Adrenal gland (tissue), 5 donors: ENCODE data around the gene LARP1B.

Source experiments
- POLR2A ChIP-seq, 2 donors: fragments of 450-650 bp; IDR thresholded peaks; one replicate each; pipeline ENCODE4 v1.6.1; 2017; ENCODE audit warnings: antibody characterized with exemption in 2 of 2, mild to moderate bottlenecking in 2 of 2, moderate library complexity in 1 of 2
- TF ChIP-seq, protein P1 (sequence below), 6 experiments: fragments of 450-650 bp in 4 of 6; fragments of 200-600 bp in 2 of 6; sonication (generic) in 1 of 6; IDR thresholded peaks; 1 replicate in 5 of 6; 2 replicates in 1 of 6; pipeline versions ENCODE4 v1.5.1 to v1.8.0; 2016 to 2021; ENCODE audit warnings: antibody characterized with exemption in 6 of 6, mild to moderate bottlenecking in 2 of 6, moderate library complexity in 1 of 6
- donor health status: DM: no; HTN: no; CAD: no.

DNA sequence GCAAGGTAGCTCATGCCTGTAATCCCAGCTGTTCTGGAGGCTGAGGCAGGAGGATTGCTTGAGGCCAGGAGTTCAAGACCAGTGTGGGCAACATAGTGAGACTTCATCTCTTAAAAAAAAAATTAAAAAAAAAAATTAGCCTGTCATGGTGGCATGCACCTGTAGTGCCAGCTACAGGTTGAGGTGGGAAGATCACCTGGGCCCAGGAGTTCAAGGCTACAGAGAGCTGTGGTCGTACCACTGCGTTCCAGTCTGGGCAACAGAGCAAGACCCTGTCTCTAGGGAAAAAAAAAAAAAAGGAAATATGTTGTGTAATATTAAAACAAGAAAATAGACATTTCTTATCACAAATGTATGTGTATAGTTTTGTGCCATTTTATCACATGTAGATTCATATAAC, 97.8 kb downstream of the LARP1B start:
- TF ChIP-seq, protein P1, sequence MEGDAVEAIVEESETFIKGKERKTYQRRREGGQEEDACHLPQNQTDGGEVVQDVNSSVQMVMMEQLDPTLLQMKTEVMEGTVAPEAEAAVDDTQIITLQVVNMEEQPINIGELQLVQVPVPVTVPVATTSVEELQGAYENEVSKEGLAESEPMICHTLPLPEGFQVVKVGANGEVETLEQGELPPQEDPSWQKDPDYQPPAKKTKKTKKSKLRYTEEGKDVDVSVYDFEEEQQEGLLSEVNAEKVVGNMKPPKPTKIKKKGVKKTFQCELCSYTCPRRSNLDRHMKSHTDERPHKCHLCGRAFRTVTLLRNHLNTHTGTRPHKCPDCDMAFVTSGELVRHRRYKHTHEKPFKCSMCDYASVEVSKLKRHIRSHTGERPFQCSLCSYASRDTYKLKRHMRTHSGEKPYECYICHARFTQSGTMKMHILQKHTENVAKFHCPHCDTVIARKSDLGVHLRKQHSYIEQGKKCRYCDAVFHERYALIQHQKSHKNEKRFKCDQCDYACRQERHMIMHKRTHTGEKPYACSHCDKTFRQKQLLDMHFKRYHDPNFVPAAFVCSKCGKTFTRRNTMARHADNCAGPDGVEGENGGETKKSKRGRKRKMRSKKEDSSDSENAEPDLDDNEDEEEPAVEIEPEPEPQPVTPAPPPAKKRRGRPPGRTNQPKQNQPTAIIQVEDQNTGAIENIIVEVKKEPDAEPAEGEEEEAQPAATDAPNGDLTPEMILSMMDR (IDR thresholded peaks at IDR 0.05), result no peak
- no peak for TF ChIP-seq POLR2A (IDR thresholded peaks at IDR 0.05)
